ENCODE results near the gene KRABD2.

DNA sequence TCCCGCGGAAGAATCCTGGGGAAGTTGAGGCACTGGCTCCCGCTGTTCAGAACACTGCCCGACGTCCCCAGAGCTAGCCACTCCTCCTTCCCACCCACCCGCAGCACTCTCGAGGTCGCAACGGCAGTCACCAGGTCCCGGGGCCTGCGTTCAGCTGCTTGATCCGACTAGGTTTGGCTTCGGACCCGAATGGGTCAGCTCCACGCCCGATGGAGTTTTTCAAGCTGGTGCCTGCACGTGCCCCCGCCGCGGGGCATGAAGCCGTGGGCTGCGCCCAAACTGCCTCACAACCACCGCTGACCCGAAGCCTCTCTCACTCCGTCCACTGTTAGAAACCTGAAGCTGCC, 49.2 kb downstream of the KRABD2 start:
- TF ChIP-seq, protein P1, sequence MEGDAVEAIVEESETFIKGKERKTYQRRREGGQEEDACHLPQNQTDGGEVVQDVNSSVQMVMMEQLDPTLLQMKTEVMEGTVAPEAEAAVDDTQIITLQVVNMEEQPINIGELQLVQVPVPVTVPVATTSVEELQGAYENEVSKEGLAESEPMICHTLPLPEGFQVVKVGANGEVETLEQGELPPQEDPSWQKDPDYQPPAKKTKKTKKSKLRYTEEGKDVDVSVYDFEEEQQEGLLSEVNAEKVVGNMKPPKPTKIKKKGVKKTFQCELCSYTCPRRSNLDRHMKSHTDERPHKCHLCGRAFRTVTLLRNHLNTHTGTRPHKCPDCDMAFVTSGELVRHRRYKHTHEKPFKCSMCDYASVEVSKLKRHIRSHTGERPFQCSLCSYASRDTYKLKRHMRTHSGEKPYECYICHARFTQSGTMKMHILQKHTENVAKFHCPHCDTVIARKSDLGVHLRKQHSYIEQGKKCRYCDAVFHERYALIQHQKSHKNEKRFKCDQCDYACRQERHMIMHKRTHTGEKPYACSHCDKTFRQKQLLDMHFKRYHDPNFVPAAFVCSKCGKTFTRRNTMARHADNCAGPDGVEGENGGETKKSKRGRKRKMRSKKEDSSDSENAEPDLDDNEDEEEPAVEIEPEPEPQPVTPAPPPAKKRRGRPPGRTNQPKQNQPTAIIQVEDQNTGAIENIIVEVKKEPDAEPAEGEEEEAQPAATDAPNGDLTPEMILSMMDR (IDR thresholded peaks at IDR 0.05) = no peak
- TF ChIP-seq POLR2AphosphoS5 (IDR thresholded peaks at IDR 0.05; ENCODE audit: insufficient read depth in 1 of 2, low read depth in 1 of 2) = no peak

All from vagina (tissue), 2 donors.